H1 (cell line): ENCODE measurements around the gene NPBWR2. TPM values are rescaled to one million over a fixed set of nuclear protein-coding genes. Genes with fewer than 3 reads are reported as not detected.

Source experiments
- CTCF ChIA-PET: fragments of 300-600 bp; sonication (Branson Sonifier 250); formaldehyde crosslinking; loops from one replicate; lab custom pipeline; 2021; ENCODE audit not compliant: partially characterized antibody; lab: Charles Lee
- POLR2A ChIA-PET: fragments of 300-600 bp; sonication (Branson Sonifier 250); formaldehyde crosslinking; loops from one replicate; lab custom pipeline; 2021; ENCODE audit warnings: inconsistent platforms; ENCODE audit not compliant: partially characterized antibody; lab: Charles Lee
- DNase-seq, 2 experiments: peaks; one replicate each; pipeline versions ENCODE4 v3.0.0 to v3.0.0-alpha.2; 2010 to 2022; ENCODE audit warnings: low spot score in 2 of 2, low read depth in 1 of 2, mixed read lengths in 1 of 2
- FAIRE-seq: peaks from 2 replicates; lab custom pipeline; 2011; peaks lifted over from hg19 to GRCh38; lab: Jason Lieb, UNC
- H2AFZ ChIP-seq: 2 replicates; pipeline ENCODE4 v1.8.1; 2012; ENCODE audit warnings: low read length, inconsistent platforms
- H2AK5ac ChIP-seq: 2 replicates; pipeline ENCODE4 v1.6.1; 2013; ENCODE audit warnings: low read depth, low read length
- H2BK120ac ChIP-seq: replicated peaks from 2 replicates; pipeline ENCODE3; 2013; ENCODE audit warnings: low read depth, low read length, inconsistent platforms
- H2BK12ac ChIP-seq: 2 replicates; pipeline ENCODE4 v1.6.1; 2013; ENCODE audit warnings: low read depth, low read length
- H2BK15ac ChIP-seq: 2 replicates; pipeline ENCODE4 v1.6.1; 2013; ENCODE audit warnings: low read length
- H2BK20ac ChIP-seq: 2 replicates; pipeline ENCODE4 v1.6.1; 2013; ENCODE audit warnings: low read length
- H2BK5ac ChIP-seq: 2 replicates; pipeline ENCODE4 v1.6.1; 2013; ENCODE audit warnings: low read depth, low read length
- H3K14ac ChIP-seq: 2 replicates; pipeline ENCODE4 v1.6.1; 2013; ENCODE audit warnings: inconsistent platforms; ENCODE audit not compliant: insufficient read length
- H3K18ac ChIP-seq: 2 replicates; pipeline ENCODE4 v1.6.1; 2013; ENCODE audit warnings: low read length; ENCODE audit errors: extremely low read depth
- H3K23ac ChIP-seq: 2 replicates; pipeline ENCODE4 v1.6.1; 2013; ENCODE audit warnings: inconsistent platforms; ENCODE audit not compliant: insufficient read length
- H3K23me2 ChIP-seq: 2 replicates; pipeline ENCODE4 v1.6.1; 2013; ENCODE audit warnings: low read depth, low read length
- H3K27ac ChIP-seq: 2 replicates; pipeline ENCODE4 v1.6.1; 2011; ENCODE audit warnings: low read depth, low read length, inconsistent platforms
- H3K27me3 ChIP-seq, 4 experiments: replicated peaks in 1 of 4; 1 replicate in 1 of 4; 2 replicates in 3 of 4; pipeline versions ENCODE4 v1.6.1 to v1.8.1; 2011 to 2013; ENCODE audit warnings: low read length in 3 of 4, mild to moderate bottlenecking in 3 of 4, inconsistent platforms in 2 of 4, mixed read lengths in 2 of 4, moderate library complexity in 1 of 4; ENCODE audit not compliant: control insufficient read depth in 3 of 4, insufficient read depth in 3 of 4; ENCODE audit errors: extremely low read depth in 1 of 4
- H3K36me3 ChIP-seq, 4 experiments: 2 replicates each; pipeline versions ENCODE4 v1.6.1 to v1.8.1; 2011 to 2013; ENCODE audit warnings: mild to moderate bottlenecking in 4 of 4, low read length in 3 of 4, moderate library complexity in 2 of 4, control low read depth in 1 of 4, inconsistent platforms in 1 of 4; ENCODE audit not compliant: insufficient read depth in 4 of 4, control insufficient read depth in 2 of 4
- H3K4ac ChIP-seq: replicated peaks from 2 replicates; pipeline ENCODE3; 2013; ENCODE audit warnings: low read length, low read depth, mixed read lengths, inconsistent platforms; ENCODE audit not compliant: insufficient read length
- H3K4me1 ChIP-seq, 4 experiments: replicated peaks in 1 of 4; 1 replicate in 1 of 4; 2 replicates in 3 of 4; pipeline versions ENCODE4 v1.6.1 to v1.8.1; 2011 to 2013; ENCODE audit warnings: low read length in 3 of 4, inconsistent platforms in 2 of 4, mixed read lengths in 1 of 4; ENCODE audit not compliant: insufficient read depth in 4 of 4, control insufficient read depth in 3 of 4
- H3K4me2 ChIP-seq, 2 experiments: 2 replicates each; pipeline versions ENCODE4 v1.6.1 to v1.8.1; 2011 to 2013; ENCODE audit warnings: low read depth in 2 of 2, low read length in 2 of 2, control low read depth in 1 of 2, inconsistent platforms in 1 of 2, mild to moderate bottlenecking in 1 of 2; ENCODE audit not compliant: insufficient read depth in 1 of 2
- H3K4me3 ChIP-seq, 4 experiments: fragments of 200-600, 300-600 bp in 1 of 4; sonication (generic), shearing (Covaris generic), sonication (Bioruptor Twin) in 1 of 4; 2 replicates each; pipeline versions ENCODE4 v1.5.1 to v1.8.1; 2011 to 2016; ENCODE audit warnings: low read length in 4 of 4, low read depth in 3 of 4, control low read depth in 2 of 4, inconsistent platforms in 2 of 4, mild to moderate bottlenecking in 2 of 4, mixed read lengths in 1 of 4, moderate library complexity in 1 of 4; ENCODE audit not compliant: insufficient read depth in 2 of 4; ENCODE audit errors: extremely low read depth in 1 of 4
- H3K56ac ChIP-seq: replicated peaks from 2 replicates; pipeline ENCODE3; 2013; ENCODE audit warnings: low read depth, mild to moderate bottlenecking, mixed read lengths, low read length, inconsistent platforms; ENCODE audit not compliant: insufficient read length
- H3K79me1 ChIP-seq: 2 replicates; pipeline ENCODE4 v1.6.1; 2013; ENCODE audit warnings: low read depth, low read length, control low read depth
- H3K79me2 ChIP-seq, 2 experiments: 2 replicates each; pipeline versions ENCODE4 v1.6.1 to v1.8.1; 2012 to 2013; ENCODE audit warnings: low read length in 2 of 2, mild to moderate bottlenecking in 2 of 2, inconsistent platforms in 1 of 2; ENCODE audit not compliant: insufficient read depth in 2 of 2, control insufficient read depth in 1 of 2
- H3K9ac ChIP-seq, 4 experiments: replicated peaks in 1 of 4; 1 replicate in 1 of 4; 2 replicates in 3 of 4; pipeline versions ENCODE4 v1.6.1 to v1.8.1; 2011 to 2013; ENCODE audit warnings: low read depth in 3 of 4, low read length in 3 of 4, control low read depth in 2 of 4, mild to moderate bottlenecking in 2 of 4, moderate library complexity in 2 of 4, inconsistent platforms in 1 of 4; ENCODE audit errors: extremely low read depth in 1 of 4
- H3K9me3 ChIP-seq, 2 experiments: 2 replicates each; pipeline versions ENCODE4 v1.6.1 to v1.8.1; 2012 to 2013; ENCODE audit warnings: mild to moderate bottlenecking in 2 of 2, moderate library complexity in 2 of 2, control low read depth in 1 of 2, inconsistent platforms in 1 of 2, low read depth in 1 of 2, low read length in 1 of 2, mixed read lengths in 1 of 2; ENCODE audit not compliant: insufficient read depth in 2 of 2
- H4K20me1 ChIP-seq, 2 experiments: replicated peaks in 1 of 2; 2 replicates each; pipeline versions ENCODE3 to v1.8.1; 2011 to 2013; ENCODE audit warnings: inconsistent platforms in 2 of 2, low read length in 2 of 2, mild to moderate bottlenecking in 1 of 2; ENCODE audit not compliant: insufficient read depth in 2 of 2, control insufficient read depth in 1 of 2
- H4K5ac ChIP-seq: 2 replicates; pipeline ENCODE4 v1.6.1; 2013; ENCODE audit warnings: low read length, low read depth, mixed read lengths, inconsistent platforms; ENCODE audit not compliant: insufficient read length
- H4K8ac ChIP-seq: 2 replicates; pipeline ENCODE4 v1.8.0; 2013; ENCODE audit warnings: mild to moderate bottlenecking, moderate library complexity, low read length, inconsistent platforms; ENCODE audit not compliant: insufficient read depth; ENCODE audit errors: extremely low read depth
- H4K91ac ChIP-seq: replicated peaks from 2 replicates; pipeline ENCODE3; 2013; ENCODE audit warnings: low read length, mixed read lengths, inconsistent platforms; ENCODE audit not compliant: insufficient read length
- ATF3 ChIP-seq: IDR thresholded peaks from 2 replicates; pipeline ENCODE4 v1.6.1; 2011; ENCODE audit warnings: low read depth, mild to moderate bottlenecking, low read length; ENCODE audit not compliant: insufficient read depth
- CHD1 ChIP-seq: IDR thresholded peaks from 2 replicates; pipeline ENCODE4 v1.6.1; 2012; ENCODE audit warnings: low read depth, low read length, improper control_type of control experiment
- CHD2 ChIP-seq: IDR thresholded peaks from 2 replicates; pipeline ENCODE4 v1.6.1; 2012; ENCODE audit warnings: low read length, improper control_type of control experiment
- MAFK ChIP-seq: IDR thresholded peaks from 2 replicates; pipeline ENCODE4 v1.6.1; 2012; ENCODE audit warnings: low read depth, mild to moderate bottlenecking, improper control_type of control experiment, low read length
- PHF8 ChIP-seq: fragments of 200-600 bp; sonication (generic); conservative IDR thresholded peaks from 2 replicates; pipeline ENCODE4 v1.7.1; 2012; ENCODE audit warnings: low read depth, mild to moderate bottlenecking, inconsistent platforms, low read length, moderate library complexity
- POLR2AphosphoS5 ChIP-seq: IDR thresholded peaks from 2 replicates; pipeline ENCODE4 v1.6.1; 2011; ENCODE audit warnings: low read depth, low read length
- RFX5 ChIP-seq: IDR thresholded peaks from 2 replicates; pipeline ENCODE4 v1.6.1; 2011; ENCODE audit warnings: low read depth, low read length, improper control_type of control experiment, borderline replicate concordance
- WGBS, 2 experiments: shearing (Covaris generic) in 1 of 2; methylation state at CpG; one replicate each; pipeline versions ENCODE4 v1.1.6 to v1.1.7; 2013 to 2015; ENCODE audit warnings: low lambda C conversion rate in 2 of 2, mixed read lengths in 2 of 2, inconsistent platforms in 1 of 2, low coverage in 1 of 2, missing lambda C conversion rate in 1 of 2; ENCODE audit not compliant: insufficient replicate concordance in 2 of 2, insufficient coverage in 1 of 2, insufficient read length in 1 of 2; ENCODE audit errors: extremely low coverage in 1 of 2, missing lambda C conversion rate in 1 of 2; 5-methylcytosine and 5-hydroxymethylcytosine counted together
- polyA plus RNA-seq, 7 experiments: library from polyadenylated mRNA; depleted of rRNA in 3 of 7; stranded (reverse) in 5 of 7; unstranded in 2 of 7; fragments of >200 nt in 5 of 7; fragments of 200-250 nt in 2 of 7; gene quantifications; 1 replicate in 5 of 7; 2 replicates in 1 of 7; 4 replicates in 1 of 7; pipeline versions ENCODE4 v1.2.1 to v1.2.3, GENCODE V29; 2011 to 2013; ENCODE audit warnings: missing spikeins in 2 of 7, mixed read lengths in 2 of 7
- total RNA-seq: library from RNA; stranded (reverse); fragmentation: NEBNext Ultra II Directional; extraction: Animal tissue kit (Norgen Biotek cat#: 25700); gene quantifications from 2 replicates; pipeline ENCODE4 v1.2.1, GENCODE V29; 2021

Gene NPBWR2
- total and polyA plus RNA-seq, 2 of the 8 experiments (the other 6 are each of a cell fraction or from before 2014, with no cell fraction given), result not detected

DNA sequence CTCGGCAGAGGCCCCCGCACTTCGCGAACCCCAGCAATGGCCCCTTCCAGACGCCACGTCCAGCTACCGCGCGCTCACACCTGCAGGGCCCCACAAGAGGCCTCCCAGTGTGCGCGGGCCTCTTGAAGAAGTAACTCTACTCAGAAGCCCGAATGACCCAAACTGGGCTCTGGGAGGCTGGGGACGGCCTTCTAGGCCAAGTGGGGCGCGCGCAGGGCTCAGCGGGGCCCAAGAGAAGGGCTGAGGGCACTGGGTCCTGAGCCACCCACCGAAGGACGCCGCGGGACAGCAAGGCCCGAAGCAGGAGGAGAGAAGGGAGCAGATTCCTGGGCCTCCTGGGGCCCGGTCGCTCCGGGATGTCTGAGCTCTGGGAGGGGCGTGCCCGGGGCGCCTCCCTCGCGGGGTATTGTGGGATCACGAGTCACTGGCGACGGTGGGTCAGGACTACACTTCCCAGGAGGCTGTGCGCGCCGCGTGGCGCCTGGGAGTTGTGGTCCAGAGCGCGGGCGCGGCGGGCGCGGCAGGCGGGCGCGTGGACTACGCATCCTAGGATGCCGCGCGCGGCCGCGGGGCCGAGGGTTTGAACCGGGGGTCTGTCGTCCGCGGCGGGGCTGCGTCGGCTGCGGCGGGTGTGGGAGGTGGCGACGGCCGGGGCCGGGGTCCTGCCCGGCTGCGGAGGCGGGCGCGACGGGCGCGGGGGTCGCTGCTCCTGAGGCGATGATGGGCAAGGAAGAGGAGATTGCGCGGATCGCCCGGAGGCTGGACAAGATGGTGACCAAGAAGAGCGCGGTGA, 44.6 kb downstream of the NPBWR2 start, which contains the start of gene TCEA2:
Gene TCEA2 (plus strand): TSS at position 603 of the 793 bp plus-strand sequence. CDS start 115 bp downstream, at position 718.
- H3K79me1 ChIP-seq, result no peaks in the 10 kb centered on the region
- FAIRE-seq (no peak), DNase-seq (peak in 1 of 2 experiments; percentile 95)
- H2BK12ac ChIP-seq, result no peak within 1 kb of the TSS
- H4K20me1 ChIP-seq, result peaks cover 2 to 6% of the 10 kb centered on the region in 2 experiments
- H2AK5ac ChIP-seq, result no peak within 1 kb of the TSS
- H2AFZ ChIP-seq, result no peak within 1 kb of the TSS
- peak within 1 kb of the TSS; percentile 72 for H4K8ac ChIP-seq
- H3K18ac ChIP-seq, result peak within 1 kb of the TSS; percentile 83
- POLR2A ChIA-PET, result interaction anchor here (0.5 to 1.5 kb wide), 11 partner anchors 8 to 98 kb away, joined by 3 to 7 read pairs (median 4); partner anchors contain the start of genes C20orf204, LKAAEAR1, OPRL1 and RGS19
- peak within 1 kb of the TSS; percentile 91 for H4K5ac ChIP-seq
- H3K79me2 ChIP-seq, result no peaks in the 10 kb centered on the region
- H3K14ac ChIP-seq, result no peak within 1 kb of the TSS
- no peak within 1 kb of the TSS for H2BK120ac ChIP-seq
- no peaks in the 10 kb centered on the region for H3K36me3 ChIP-seq
- no peaks in the 10 kb centered on the region for H3K9me3 ChIP-seq
- CTCF ChIA-PET, result interaction anchor here (0.6 to 15.0 kb wide), 7 partner anchors 9 to 89 kb away, joined by 3 to 139 read pairs (median 4); partner anchors contain the start of genes LKAAEAR1, OPRL1, PRPF6 and RGS19
- H2BK15ac ChIP-seq, result no peak within 1 kb of the TSS
- no peak within 1 kb of the TSS for H3K27ac ChIP-seq
- no peak within 1 kb of the TSS for H2BK5ac ChIP-seq
- peak within 1 kb of the TSS; percentile 84 for H4K91ac ChIP-seq
- no peak within 1 kb of the TSS for H3K23ac ChIP-seq
- peaks cover 3 to 15% (median 9%) of the 10 kb centered on the region in 4 experiments for H3K4me1 ChIP-seq
- peak within 1 kb of the TSS; percentile 0 to 64 (median 39); a peak in 5 of 7 replicates for H3K9ac ChIP-seq
- peak within 1 kb of the TSS; percentile 66 to 81 (median 72) for H3K4me3 ChIP-seq
- H3K4ac ChIP-seq, result peak within 1 kb of the TSS; percentile 69
- H3K56ac ChIP-seq, result no peak within 1 kb of the TSS
- no peak within 1 kb of the TSS for H2BK20ac ChIP-seq
- peaks cover 2% of the 10 kb centered on the region; the same call in 1 of the 2 replicates for H3K23me2 ChIP-seq
- no peaks in the 10 kb centered on the region; a peak in 2 of 7 replicates for H3K27me3 ChIP-seq
- H3K4me2 ChIP-seq, result peak within 1 kb of the TSS; percentile 60 to 83
- 32% methylated on average over 22 of the region's 85 CpGs; no CpG with 5 or more reads in 1 of the 2 experiments for WGBS, 2 experiments
- TF ChIP-seq POLR2AphosphoS5, result no peak
- TF ChIP-seq PHF8, result peak; percentile 41
- peak; percentile 64 for TF ChIP-seq ATF3
- TF ChIP-seq CHD1, result no peak
- no peak for TF ChIP-seq MAFK
- no peak for TF ChIP-seq RFX5
- 0 out of 2 replicates have a peak, but pooled peaks have one; percentile 23 for TF ChIP-seq CHD2
